Measurements from ENCODE around the gene LRIT3. TPM values are rescaled to one million over a fixed set of nuclear protein-coding genes. Genes with fewer than 3 reads are reported as not detected.
A peak's percentile ranks its signal among the peaks of the same experiment; 100 is the strongest.

Gene LRIT3
- total RNA-seq (0.09 TPM), polyA plus RNA-seq (0.59 TPM)
- long read RNA-seq, donor 1 = 0 reads
- long read RNA-seq, donor 2 = 0 reads
- long read RNA-seq, donor 3 = 0 reads
- long read RNA-seq, donor 4 = 0 reads
- long read RNA-seq, donor 5 = 0 reads
- long read RNA-seq, donor 6 = 0 reads
- long read RNA-seq, donor 7 = 0 reads
- long read RNA-seq, donor 8 = 0 reads
- long read RNA-seq, donor 9 = 0 reads
- long read RNA-seq, donor 10 = 0 reads

- Histone ChIP-seq H3K4me3 (ENCODE audit: low read length in 2 of 2) (no peak within 1 kb of the TSS), H3K27me3 (ENCODE audit: control insufficient read depth in 2 of 2, insufficient read depth in 1 of 2, low read length in 1 of 2) (no peaks in the 10 kb centered on the region), H3K4me1 (ENCODE audit: control insufficient read depth in 2 of 2, insufficient read depth in 2 of 2, low read length in 2 of 2) (no peaks in the 10 kb centered on the region), H3K27ac (ENCODE audit: low read depth in 1 of 2, low read length in 1 of 2) (no peak within 1 kb of the TSS), H3K9me3 (ENCODE audit: control insufficient read depth in 2 of 2, insufficient read depth in 1 of 2, low read length in 1 of 2) (no peaks in the 10 kb centered on the region), H3K36me3 (ENCODE audit: control insufficient read depth in 2 of 2, insufficient read depth in 2 of 2, low read length in 1 of 2) (no peaks in the 10 kb centered on the region)
- DNase-seq (ENCODE audit: low read depth in 6 of 9, low spot score in 9 of 9) = no peak
- 96% methylated on average over 5 of the region's 5 CpGs for WGBS
Measured at GRCh38 chr4:109847896-109848442, at the start of gene LRIT3. TSS of gene LRIT3 (plus strand) at chr4:109848107. CDS start at chr4:109848202, 95 bp downstream.

GRCh38 chr4:109798866-109799265 is 49.0 kb upstream of the LRIT3 start:
- no peak overlapping the region for H3K27ac ChIP-seq (ENCODE audit: low read depth in 1 of 2, low read length in 1 of 2)

GRCh38 chr4:109801099-109801789 is 46.7 kb upstream of the LRIT3 start:
- Histone ChIP-seq H3K4me1 (ENCODE audit: control insufficient read depth in 2 of 2, insufficient read depth in 2 of 2, low read length in 2 of 2) (no peaks in the 10 kb centered on the region), H3K36me3 (ENCODE audit: control insufficient read depth in 2 of 2, insufficient read depth in 2 of 2, low read length in 1 of 2) (no peaks in the 10 kb centered on the region), H3K4me3 (ENCODE audit: low read length in 2 of 2) (no peak overlapping the region), H3K27me3 (ENCODE audit: control insufficient read depth in 2 of 2, insufficient read depth in 1 of 2, low read length in 1 of 2) (no peaks in the 10 kb centered on the region), H3K9me3 (ENCODE audit: control insufficient read depth in 2 of 2, insufficient read depth in 1 of 2, low read length in 1 of 2) (peaks cover 0 to 3% of the 10 kb centered on the region in 2 donors), H3K27ac (ENCODE audit: low read depth in 1 of 2, low read length in 1 of 2) (no peak overlapping the region)
- DNase-seq (ENCODE audit: low read depth in 6 of 9, low spot score in 9 of 9) = no peak
- 84% methylated on average over 4 of the region's 4 CpGs for WGBS

More at GRCh38 chr4:109798866-109799265, 49.0 kb upstream of the LRIT3 start:
- H3K9me3 ChIP-seq (ENCODE audit: control insufficient read depth in 2 of 2, insufficient read depth in 1 of 2, low read length in 1 of 2) = peaks cover 0 to 7% of the 10 kb centered on the region in 2 donors
- H3K27me3 ChIP-seq (ENCODE audit: control insufficient read depth in 2 of 2, insufficient read depth in 1 of 2, low read length in 1 of 2) = no peaks in the 10 kb centered on the region
- no peaks in the 10 kb centered on the region for H3K36me3 ChIP-seq (ENCODE audit: control insufficient read depth in 2 of 2, insufficient read depth in 2 of 2, low read length in 1 of 2)
- H3K4me3 ChIP-seq (ENCODE audit: low read length in 2 of 2) = no peak overlapping the region
- no peak for DNase-seq (ENCODE audit: low read depth in 6 of 9, low spot score in 9 of 9)
- no peaks in the 10 kb centered on the region for H3K4me1 ChIP-seq (ENCODE audit: control insufficient read depth in 2 of 2, insufficient read depth in 2 of 2, low read length in 2 of 2)

- WGBS = 78% methylated on average over 2 of the region's 2 CpGs
- no peaks in the 10 kb centered on the region for H3K4me1 ChIP-seq (ENCODE audit: control insufficient read depth in 2 of 2, insufficient read depth in 2 of 2, low read length in 2 of 2)
- no peak within 1 kb of the TSS for H3K4me3 ChIP-seq (ENCODE audit: low read length in 2 of 2)
- no peaks in the 10 kb centered on the region for H3K27me3 ChIP-seq (ENCODE audit: control insufficient read depth in 2 of 2, insufficient read depth in 1 of 2, low read length in 1 of 2)
- no peaks in the 10 kb centered on the region for H3K9me3 ChIP-seq (ENCODE audit: control insufficient read depth in 2 of 2, insufficient read depth in 1 of 2, low read length in 1 of 2)
- DNase-seq (ENCODE audit: low read depth in 6 of 9, low spot score in 9 of 9) = no peak
- no peaks in the 10 kb centered on the region for H3K36me3 ChIP-seq (ENCODE audit: control insufficient read depth in 2 of 2, insufficient read depth in 2 of 2, low read length in 1 of 2)
- no peak within 1 kb of the TSS for H3K27ac ChIP-seq (ENCODE audit: low read depth in 1 of 2, low read length in 1 of 2)
Measured at GRCh38 chr4:109801895-109802319, 46.0 kb upstream of the LRIT3 start, which contains the start of gene CFI. TSS of gene CFI (minus strand) at chr4:109801999. CDS start at chr4:109801971, 28 bp downstream.

GRCh38 chr4:109803924-109804571 is 43.9 kb upstream of the LRIT3 start:
- Histone ChIP-seq H3K9me3 (ENCODE audit: control insufficient read depth in 2 of 2, insufficient read depth in 1 of 2, low read length in 1 of 2) (no peaks in the 10 kb centered on the region), H3K4me3 (ENCODE audit: low read length in 2 of 2) (no peak overlapping the region), H3K4me1 (ENCODE audit: control insufficient read depth in 2 of 2, insufficient read depth in 2 of 2, low read length in 2 of 2) (no peaks in the 10 kb centered on the region), H3K36me3 (ENCODE audit: control insufficient read depth in 2 of 2, insufficient read depth in 2 of 2, low read length in 1 of 2) (no peaks in the 10 kb centered on the region), H3K27me3 (ENCODE audit: control insufficient read depth in 2 of 2, insufficient read depth in 1 of 2, low read length in 1 of 2) (no peaks in the 10 kb centered on the region), H3K27ac (ENCODE audit: low read depth in 1 of 2, low read length in 1 of 2) (no peak overlapping the region)
- 75% methylated on average over 4 of the region's 4 CpGs for WGBS
- peak in 2 of 9 donors; percentile 15 to 33 for DNase-seq (ENCODE audit: low read depth in 6 of 9, low spot score in 9 of 9)

GRCh38 chr4:109809655-109810054 is 38.3 kb upstream of the LRIT3 start:
- DNase-seq (ENCODE audit: low read depth in 6 of 9, low spot score in 9 of 9) = no peak
- Histone ChIP-seq H3K9me3 (ENCODE audit: control insufficient read depth in 2 of 2, insufficient read depth in 1 of 2, low read length in 1 of 2) (no peaks in the 10 kb centered on the region), H3K4me3 (ENCODE audit: low read length in 2 of 2) (no peak overlapping the region), H3K27me3 (ENCODE audit: control insufficient read depth in 2 of 2, insufficient read depth in 1 of 2, low read length in 1 of 2) (no peaks in the 10 kb centered on the region), H3K27ac (ENCODE audit: low read depth in 1 of 2, low read length in 1 of 2) (no peak overlapping the region), H3K4me1 (ENCODE audit: control insufficient read depth in 2 of 2, insufficient read depth in 2 of 2, low read length in 2 of 2) (no peaks in the 10 kb centered on the region), H3K36me3 (ENCODE audit: control insufficient read depth in 2 of 2, insufficient read depth in 2 of 2, low read length in 1 of 2) (no peaks in the 10 kb centered on the region)
- WGBS = 96% methylated on average over 2 of the region's 2 CpGs

- Histone ChIP-seq H3K27ac (ENCODE audit: low read depth in 1 of 2, low read length in 1 of 2) (no peak overlapping the region), H3K36me3 (ENCODE audit: control insufficient read depth in 2 of 2, insufficient read depth in 2 of 2, low read length in 1 of 2) (no peaks in the 10 kb centered on the region), H3K27me3 (ENCODE audit: control insufficient read depth in 2 of 2, insufficient read depth in 1 of 2, low read length in 1 of 2) (no peaks in the 10 kb centered on the region), H3K9me3 (ENCODE audit: control insufficient read depth in 2 of 2, insufficient read depth in 1 of 2, low read length in 1 of 2) (no peaks in the 10 kb centered on the region), H3K4me3 (ENCODE audit: low read length in 2 of 2) (no peak overlapping the region), H3K4me1 (ENCODE audit: control insufficient read depth in 2 of 2, insufficient read depth in 2 of 2, low read length in 2 of 2) (no peaks in the 10 kb centered on the region)
- no peak for DNase-seq (ENCODE audit: low read depth in 6 of 9, low spot score in 9 of 9)
- 97% methylated on average over 11 of the region's 11 CpGs for WGBS
Measured at GRCh38 chr4:109810552-109811387, 37.1 kb upstream of the LRIT3 start.

GRCh38 chr4:109811707-109812106 is 36.2 kb upstream of the LRIT3 start:
- Histone ChIP-seq H3K4me3 (ENCODE audit: low read length in 2 of 2) (no peak overlapping the region), H3K27me3 (ENCODE audit: control insufficient read depth in 2 of 2, insufficient read depth in 1 of 2, low read length in 1 of 2) (no peaks in the 10 kb centered on the region), H3K27ac (ENCODE audit: low read depth in 1 of 2, low read length in 1 of 2) (no peak overlapping the region), H3K4me1 (ENCODE audit: control insufficient read depth in 2 of 2, insufficient read depth in 2 of 2, low read length in 2 of 2) (peaks cover 7 to 8% of the 10 kb centered on the region in 2 donors), H3K36me3 (ENCODE audit: control insufficient read depth in 2 of 2, insufficient read depth in 2 of 2, low read length in 1 of 2) (no peaks in the 10 kb centered on the region), H3K9me3 (ENCODE audit: control insufficient read depth in 2 of 2, insufficient read depth in 1 of 2, low read length in 1 of 2) (no peaks in the 10 kb centered on the region)
- no peak for DNase-seq (ENCODE audit: low read depth in 6 of 9, low spot score in 9 of 9)
- WGBS = 83% methylated on average over 3 of the region's 3 CpGs
